Activated naive CD8-positive, alpha-beta T cell treated with anti-CD3 and anti-CD28 coated beads, Interleukin-2, amount 50 U/mL, for 24 hours (primary cell): ENCODE results near the gene TNS3.
"Not testable (repeated sequence)": the region's sequence is repeated elsewhere in the genome, so short reads cannot be mapped to it uniquely, and the experiment has no call there.

Experiments used
- ATAC-seq: fragments of 150-1000 bp; cut with Tn5 transposase; one replicate; pipeline ENCODE4 v1.10.0; 2021
- DNase-seq: peaks from one replicate; pipeline ENCODE4 v3.0.0; 2021
- H3K27ac Mint-ChIP-seq: one replicate; pipeline ENCODE4 v1.8.0; 2021; ENCODE audit warnings: mild to moderate bottlenecking, mixed read lengths
- H3K27me3 Mint-ChIP-seq: one replicate; pipeline ENCODE4 v1.8.0; 2021; ENCODE audit warnings: mixed read lengths
- H3K36me3 Mint-ChIP-seq: one replicate; pipeline ENCODE4 v1.8.0; 2021; ENCODE audit warnings: low read depth, mixed read lengths
- H3K4me1 Mint-ChIP-seq: one replicate; pipeline ENCODE4 v1.8.0; 2021; ENCODE audit warnings: mixed read lengths
- H3K4me3 Mint-ChIP-seq: one replicate; pipeline ENCODE4 v1.8.0; 2021; ENCODE audit warnings: mild to moderate bottlenecking, moderate library complexity, mixed read lengths
- H3K9me3 Mint-ChIP-seq: one replicate; pipeline ENCODE4 v1.8.0; 2021; ENCODE audit warnings: mixed read lengths

The TNS3 gene

DNA sequence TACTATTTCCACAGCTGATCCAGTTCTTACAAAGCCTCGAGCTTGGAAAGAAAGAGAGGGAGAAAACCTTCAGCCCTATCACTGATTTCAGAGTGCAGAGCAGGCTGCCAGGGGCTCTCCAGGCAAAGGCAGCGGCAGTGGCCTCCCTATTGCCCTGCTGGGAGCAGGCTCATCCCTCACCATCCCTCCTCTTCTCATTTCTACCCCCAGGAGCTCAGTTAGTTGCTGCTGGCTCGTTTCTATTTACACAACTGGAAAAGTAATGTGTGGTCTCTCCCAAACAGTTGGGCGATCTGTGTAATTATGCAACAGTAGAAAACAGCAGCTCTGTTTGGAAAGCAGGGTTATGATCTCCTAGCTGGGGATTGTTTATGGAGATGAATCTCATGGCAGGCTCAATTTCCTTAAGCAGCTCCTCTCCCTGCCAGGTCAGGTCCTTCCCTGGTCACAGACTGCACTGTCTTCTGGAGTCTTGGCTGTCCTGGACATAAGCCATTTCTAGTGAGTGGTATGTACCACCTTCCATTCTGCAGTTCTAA, 28.7 kb upstream of the TNS3 start:
- no peaks in the 10 kb centered on the region for H3K9me3 Mint-ChIP-seq
- no peak overlapping the region for H3K27ac Mint-ChIP-seq
- H3K36me3 Mint-ChIP-seq, result no peaks in the 10 kb centered on the region
- DNase-seq (no peak), ATAC-seq (no peak)
- H3K4me3 Mint-ChIP-seq, result no peak overlapping the region
- no peaks in the 10 kb centered on the region for H3K27me3 Mint-ChIP-seq
- no peaks in the 10 kb centered on the region for H3K4me1 Mint-ChIP-seq

GRCh38 chr7:47609803-47610452, 28.0 kb upstream of the TNS3 start:
- H3K27ac Mint-ChIP-seq, result no peak overlapping the region
- DNase-seq (no peak), ATAC-seq (no peak)
- no peaks in the 10 kb centered on the region for H3K4me1 Mint-ChIP-seq
- H3K4me3 Mint-ChIP-seq, result no peak overlapping the region
- no peaks in the 10 kb centered on the region for H3K27me3 Mint-ChIP-seq
- H3K9me3 Mint-ChIP-seq, result no peaks in the 10 kb centered on the region
- H3K36me3 Mint-ChIP-seq, result no peaks in the 10 kb centered on the region

GRCh38 chr7:47606593-47607046, 24.7 kb upstream of the TNS3 start:
- H3K27ac Mint-ChIP-seq, DNase-seq, ATAC-seq, H3K4me1 Mint-ChIP-seq, H3K4me3 Mint-ChIP-seq, H3K36me3 Mint-ChIP-seq, H3K27me3 Mint-ChIP-seq, H3K9me3 Mint-ChIP-seq: not testable (repeated sequence)

DNA sequence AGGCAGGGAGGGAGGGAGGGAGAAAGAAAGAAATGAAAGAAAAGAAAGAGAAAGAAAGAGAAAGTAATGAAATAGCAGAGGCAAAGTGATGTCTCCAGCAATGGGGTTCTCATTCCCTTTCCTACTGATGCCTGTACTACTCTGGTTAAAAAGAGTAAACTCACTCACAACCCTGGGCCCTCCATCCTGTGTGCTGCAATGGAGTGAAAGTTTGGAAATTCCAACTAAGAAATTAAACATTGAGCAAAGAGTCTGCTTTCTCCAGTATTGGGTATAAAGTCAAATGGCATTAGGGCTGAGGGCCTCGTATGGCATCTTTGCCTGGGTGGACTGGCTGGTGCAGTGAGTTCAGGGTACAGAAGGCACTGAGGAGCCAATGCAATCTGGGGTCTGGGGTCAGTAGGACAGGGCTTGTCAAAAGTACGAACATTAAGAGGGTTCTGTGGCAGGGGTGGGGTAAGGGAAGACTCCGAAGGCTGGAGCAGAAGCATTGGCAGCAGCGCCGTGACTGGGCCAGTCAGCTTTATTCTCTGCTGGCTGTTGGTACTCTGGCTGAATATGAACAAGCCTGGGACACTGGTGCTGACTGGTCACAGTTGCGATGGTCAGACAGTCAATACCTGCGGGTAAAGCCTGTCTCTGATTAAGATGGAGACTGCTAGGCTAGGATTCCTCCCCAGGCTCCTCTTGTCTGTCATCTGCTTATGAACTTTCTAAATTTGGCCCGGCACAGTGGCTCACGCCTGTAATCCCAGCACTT, 24.1 kb upstream of the TNS3 start:
- Mint-ChIP-seq H3K27ac (no peak overlapping the region), H3K36me3 (no peaks in the 10 kb centered on the region), H3K27me3 (no peaks in the 10 kb centered on the region), H3K4me3 (no peak overlapping the region), H3K9me3 (no peaks in the 10 kb centered on the region), H3K4me1 (peaks cover 9% of the 10 kb centered on the region)
- ATAC-seq (no peak), DNase-seq (no peak)

- peaks cover 15% of the 10 kb centered on the region for H3K4me1 Mint-ChIP-seq
- no peak overlapping the region for H3K4me3 Mint-ChIP-seq
- DNase-seq, result no peak
- no peaks in the 10 kb centered on the region for H3K27me3 Mint-ChIP-seq
- no peak overlapping the region for H3K27ac Mint-ChIP-seq
- H3K36me3 Mint-ChIP-seq, result no peaks in the 10 kb centered on the region
- no peak for ATAC-seq
- H3K9me3 Mint-ChIP-seq, result no peaks in the 10 kb centered on the region
Measured at GRCh38 chr7:47604496-47604890, 22.6 kb upstream of the TNS3 start.

DNA sequence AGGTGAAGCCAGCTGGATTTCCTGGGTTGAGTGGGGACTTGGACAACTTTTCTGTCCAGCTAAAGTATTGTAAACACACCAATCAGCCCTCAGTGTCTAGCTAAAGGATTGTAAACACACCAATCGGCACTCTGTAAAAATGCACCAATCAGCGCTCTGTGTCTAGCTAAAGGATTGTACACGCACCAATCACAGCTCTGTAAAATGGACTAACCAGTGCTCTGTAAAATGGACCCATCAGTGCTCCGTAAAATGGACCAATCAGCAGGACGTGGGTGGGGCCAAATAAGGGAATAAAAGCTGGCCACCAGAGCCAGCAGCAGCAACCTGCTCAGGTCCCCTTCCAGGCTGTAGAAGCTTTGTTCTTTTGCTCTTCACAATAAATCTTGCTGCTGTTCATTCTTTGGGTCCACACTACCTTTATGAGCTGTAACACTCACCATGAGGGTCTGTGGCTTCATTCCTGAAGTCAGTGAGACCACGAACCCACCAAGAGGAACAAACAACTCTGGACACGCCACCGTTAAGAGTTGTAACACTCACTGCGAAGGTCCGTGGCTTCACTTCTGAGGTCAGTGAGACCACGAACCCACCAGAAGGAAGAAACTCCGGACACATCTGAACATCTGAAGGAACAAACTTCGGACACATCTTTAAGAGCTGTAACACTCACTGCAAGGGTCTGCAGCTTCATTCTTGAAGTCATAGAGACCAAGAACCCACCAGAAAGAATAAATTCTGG, 21.8 kb upstream of the TNS3 start:
- ATAC-seq, DNase-seq, H3K27me3 Mint-ChIP-seq, H3K4me3 Mint-ChIP-seq, H3K9me3 Mint-ChIP-seq, H3K27ac Mint-ChIP-seq, H3K36me3 Mint-ChIP-seq: not testable (repeated sequence)
- H3K4me1 Mint-ChIP-seq, result peaks cover 15% of the 10 kb centered on the region

- Mint-ChIP-seq H3K9me3 (peaks cover 5% of the 10 kb centered on the region), H3K27ac (peak overlapping the region; percentile 13), H3K4me3 (no peak overlapping the region), H3K27me3 (no peaks in the 10 kb centered on the region), H3K4me1 (peaks cover 15% of the 10 kb centered on the region), H3K36me3 (no peaks in the 10 kb centered on the region)
- ATAC-seq (no peak), DNase-seq (no peak)
Measured at GRCh38 chr7:47602272-47603004, 20.5 kb upstream of the TNS3 start.

GRCh38 chr7:47601881-47602249, 20.0 kb upstream of the TNS3 start:
- Mint-ChIP-seq H3K4me3 (no peak overlapping the region), H3K27ac (peak overlapping the region; percentile 13)
- ATAC-seq, result no peak

DNA sequence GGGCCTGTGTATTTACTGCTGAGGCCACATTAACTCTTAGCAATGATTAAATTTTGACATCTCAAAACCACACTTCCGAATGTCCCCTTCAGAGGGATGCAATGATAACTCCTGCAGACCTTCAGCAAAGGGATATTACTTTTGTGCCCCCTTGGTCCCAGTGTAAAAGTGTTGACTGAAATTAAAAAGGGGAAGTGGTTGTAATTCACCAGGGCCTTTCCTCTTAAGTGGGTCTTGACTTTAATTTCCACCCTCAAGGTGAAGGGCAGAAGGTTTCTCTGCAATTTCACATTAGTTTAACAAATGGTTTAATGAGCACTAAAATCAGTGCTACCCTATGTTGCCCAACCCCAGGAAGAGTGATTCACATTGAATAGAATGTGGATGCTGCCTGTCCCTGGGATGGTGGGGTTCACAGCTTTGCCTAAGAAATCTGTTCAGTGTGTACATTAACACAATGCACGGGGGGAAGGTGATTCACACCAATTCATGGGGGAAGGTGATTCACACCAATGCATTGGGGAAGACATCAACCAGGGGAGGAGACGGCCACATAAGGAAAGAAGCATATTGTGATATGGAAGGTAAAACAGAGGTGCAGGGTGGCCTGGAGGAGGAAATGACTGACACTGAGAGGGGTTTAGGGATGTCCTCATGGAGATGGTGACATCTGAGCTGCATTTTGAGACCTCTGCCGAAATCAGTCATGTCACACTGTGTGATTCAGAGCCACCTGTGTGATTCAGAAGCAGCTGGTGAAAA, 19.4 kb upstream of the TNS3 start:
- Mint-ChIP-seq H3K36me3 (peaks cover 5% of the 10 kb centered on the region), H3K27me3 (no peaks in the 10 kb centered on the region), H3K27ac (peak overlapping the region; percentile 34), H3K4me1 (peaks cover 15% of the 10 kb centered on the region), H3K9me3 (peaks cover 10% of the 10 kb centered on the region), H3K4me3 (peak overlapping the region; percentile 8)
- ATAC-seq (peak; percentile 58), DNase-seq (no peak)

More at GRCh38 chr7:47601881-47602249, 20.0 kb upstream of the TNS3 start:
- Mint-ChIP-seq H3K36me3 (peaks cover 5% of the 10 kb centered on the region), H3K27me3 (no peaks in the 10 kb centered on the region), H3K9me3 (peaks cover 10% of the 10 kb centered on the region), H3K4me1 (peaks cover 15% of the 10 kb centered on the region)
- DNase-seq, result no peak

DNA sequence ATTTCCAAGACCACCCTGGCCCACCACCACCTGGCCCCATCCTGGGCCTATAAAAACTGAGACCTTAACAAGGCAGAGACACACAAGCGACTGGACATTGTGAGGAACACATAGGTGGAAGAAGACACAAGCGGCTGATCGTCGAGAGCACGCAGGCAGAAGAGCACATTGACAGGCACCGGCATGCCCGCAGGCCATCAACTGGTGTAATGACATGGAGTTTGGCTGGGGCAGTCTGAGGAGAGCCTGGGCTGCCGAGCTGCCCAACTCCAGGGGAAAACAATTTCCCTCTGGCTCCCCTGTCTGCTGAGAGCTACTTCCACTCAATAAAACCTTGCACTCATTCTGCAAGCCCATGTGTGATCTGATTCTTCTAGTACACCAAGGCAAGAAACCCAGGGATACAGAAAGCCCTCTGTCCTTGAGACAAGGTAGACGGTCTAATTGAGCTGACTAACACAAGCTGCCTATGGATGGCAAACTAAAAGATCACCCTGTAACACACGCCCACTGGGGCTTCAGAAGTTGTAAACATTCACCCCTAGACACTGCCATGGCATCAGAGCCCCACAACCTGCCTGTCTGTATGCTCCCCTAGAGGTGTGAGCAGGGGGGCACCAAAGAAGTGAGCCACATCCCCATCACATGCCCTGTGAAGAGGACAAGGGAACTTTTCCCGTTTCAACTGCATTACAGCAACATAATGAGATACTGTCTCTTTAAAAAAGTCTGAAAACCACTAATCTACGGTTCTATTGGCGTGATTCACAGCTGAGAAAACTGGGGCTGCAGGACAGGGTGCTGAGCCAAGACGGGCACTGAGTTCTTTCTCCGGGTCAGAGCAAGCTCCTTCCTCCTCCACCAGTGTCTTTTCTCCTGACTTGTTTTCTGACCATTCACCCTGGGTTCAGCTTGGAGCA, 18.5 kb upstream of the TNS3 start:
- H3K9me3 Mint-ChIP-seq, result peaks cover 10% of the 10 kb centered on the region
- peaks cover 5% of the 10 kb centered on the region for H3K36me3 Mint-ChIP-seq
- no peak overlapping the region for H3K4me3 Mint-ChIP-seq
- H3K27ac Mint-ChIP-seq, result peak overlapping the region; percentile 34
- ATAC-seq, result no peak
- no peaks in the 10 kb centered on the region for H3K27me3 Mint-ChIP-seq
- DNase-seq, result no peak
- H3K4me1 Mint-ChIP-seq, result peaks cover 15% of the 10 kb centered on the region

DNA sequence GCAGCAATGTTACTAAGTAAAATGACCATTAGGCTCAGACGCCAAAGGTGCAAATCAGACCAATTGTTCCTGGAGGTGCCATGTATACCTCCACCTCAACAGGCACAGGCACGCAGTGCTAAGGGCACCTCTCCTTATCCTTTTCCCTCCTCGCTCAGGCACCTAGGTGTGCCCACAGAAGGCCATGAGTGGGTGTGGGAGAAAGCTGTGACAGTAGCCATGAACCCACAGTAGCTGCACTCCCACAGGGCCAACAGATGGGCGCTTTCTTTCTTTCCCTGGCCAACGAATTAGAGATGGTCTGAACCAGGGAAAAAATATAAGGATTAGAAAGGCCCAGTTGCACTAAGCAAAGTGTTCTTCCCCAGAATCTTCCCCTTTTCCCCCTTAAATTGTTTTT, 15.5 kb upstream of the TNS3 start:
- H3K27me3 Mint-ChIP-seq, result no peaks in the 10 kb centered on the region
- no peak overlapping the region for H3K4me3 Mint-ChIP-seq
- peaks cover 15% of the 10 kb centered on the region for H3K4me1 Mint-ChIP-seq
- DNase-seq (no peak), ATAC-seq (no peak)
- peaks cover 5% of the 10 kb centered on the region for H3K36me3 Mint-ChIP-seq
- H3K27ac Mint-ChIP-seq, result no peak overlapping the region
- peaks cover 10% of the 10 kb centered on the region for H3K9me3 Mint-ChIP-seq

DNA sequence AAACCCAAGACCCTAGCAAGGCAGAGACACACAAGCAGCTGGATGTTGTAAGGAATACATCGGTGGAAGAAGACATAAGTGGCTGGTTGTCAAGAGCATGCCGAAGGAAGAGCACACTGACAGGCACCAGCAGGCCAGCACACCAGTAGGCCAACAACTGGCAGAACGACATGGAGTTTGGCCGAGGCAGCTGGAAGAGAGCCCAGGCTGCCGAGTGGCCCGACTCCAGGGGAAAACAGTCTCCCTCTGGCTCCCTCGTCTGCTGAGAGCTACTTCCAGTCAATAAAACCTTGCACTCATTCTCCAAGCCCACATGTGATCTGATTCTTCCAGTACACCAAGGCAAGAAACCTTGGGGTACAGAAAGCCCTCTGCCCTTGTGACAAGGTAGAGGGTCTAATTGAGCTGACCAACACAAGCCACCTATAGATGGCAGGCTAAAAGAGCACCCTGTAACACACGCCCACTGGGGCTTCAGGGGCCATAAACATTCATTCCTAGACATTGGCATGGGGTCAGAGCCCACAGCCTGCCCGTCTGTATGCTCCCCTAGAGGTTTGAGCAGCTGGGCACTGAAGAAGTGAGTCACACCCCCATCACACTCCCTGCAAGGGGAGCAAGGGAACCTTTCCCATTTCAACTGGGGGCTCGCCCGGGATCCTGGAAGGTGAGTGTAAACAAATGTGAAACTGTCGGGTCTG, 14.7 kb upstream of the TNS3 start:
- peaks cover 11% of the 10 kb centered on the region for H3K4me1 Mint-ChIP-seq
- H3K27me3 Mint-ChIP-seq, result no peaks in the 10 kb centered on the region
- no peak overlapping the region for H3K4me3 Mint-ChIP-seq
- ATAC-seq (no peak), DNase-seq (no peak)
- H3K9me3 Mint-ChIP-seq, result peaks cover 10% of the 10 kb centered on the region
- H3K36me3 Mint-ChIP-seq, result peaks cover 5% of the 10 kb centered on the region
- H3K27ac Mint-ChIP-seq, result no peak overlapping the region
